ENCODE data around the gene PRKCH.

Gene PRKCH

GRCh38 chr14:61337893-61338292 lies 16.5 kb downstream of the PRKCH start:
- TF ChIP-seq CTCF (IDR thresholded peaks at IDR 0.05; ENCODE audit: extremely low read depth, insufficient read depth, missing control alignments) = no peak
- in situ Hi-C loops (cut with MboI; ENCODE audit: low pct_unique_long_range_greater_than_20kb, low sequenced_read_pairs, unreplicated experiment) = no loop called here
- no peak for DNase-seq (ENCODE audit: low spot score)

- no peak for DNase-seq (ENCODE audit: low spot score)
- TF ChIP-seq CTCF (IDR thresholded peaks at IDR 0.05; ENCODE audit: extremely low read depth, insufficient read depth, missing control alignments) = no peak
- in situ Hi-C loops (cut with MboI; ENCODE audit: low pct_unique_long_range_greater_than_20kb, low sequenced_read_pairs, unreplicated experiment) = no loop called here
These were observed 17.1 kb downstream of the PRKCH start for GRCh38 chr14:61338457-61338856.

GRCh38 chr14:61341275-61342206 lies 20.2 kb downstream of the PRKCH start:
- TF ChIP-seq CTCF (IDR thresholded peaks at IDR 0.05; ENCODE audit: extremely low read depth, insufficient read depth, missing control alignments) = no peak
- no peak for DNase-seq (ENCODE audit: low spot score)
- in situ Hi-C loops (cut with MboI; ENCODE audit: low pct_unique_long_range_greater_than_20kb, low sequenced_read_pairs, unreplicated experiment) = no loop called here

GRCh38 chr14:61342486-61342885 lies 21.1 kb downstream of the PRKCH start:
- in situ Hi-C loops (cut with MboI; ENCODE audit: low pct_unique_long_range_greater_than_20kb, low sequenced_read_pairs, unreplicated experiment) = no loop called here
- TF ChIP-seq CTCF (IDR thresholded peaks at IDR 0.05; ENCODE audit: extremely low read depth, insufficient read depth, missing control alignments) = no peak
- no peak for DNase-seq (ENCODE audit: low spot score)

- DNase-seq (ENCODE audit: low spot score) = no peak
- in situ Hi-C loops (cut with MboI; ENCODE audit: low pct_unique_long_range_greater_than_20kb, low sequenced_read_pairs, unreplicated experiment) = no loop called here
- no peak for TF ChIP-seq CTCF (IDR thresholded peaks at IDR 0.05; ENCODE audit: extremely low read depth, insufficient read depth, missing control alignments)
These were observed 21.6 kb downstream of the PRKCH start for GRCh38 chr14:61342932-61343331.

GRCh38 chr14:61343471-61343870 lies 22.1 kb downstream of the PRKCH start:
- no peak for TF ChIP-seq CTCF (IDR thresholded peaks at IDR 0.05; ENCODE audit: extremely low read depth, insufficient read depth, missing control alignments)
- in situ Hi-C loops (cut with MboI; ENCODE audit: low pct_unique_long_range_greater_than_20kb, low sequenced_read_pairs, unreplicated experiment) = no loop called here
- DNase-seq (ENCODE audit: low spot score) = no peak

All from GM13977 (cell line).